Fibroblast of lung (primary cell): ENCODE measurements around the gene STARD13. TPM values are rescaled to one million over a fixed set of nuclear protein-coding genes. Genes with fewer than 3 reads are reported as not detected.

Experiments used
- DNase-seq, 2 donors: peaks; one replicate each; pipeline versions ENCODE4 v3.0.0 to v3.0.0-alpha.2; 2010; ENCODE audit warnings: low read depth in 2 of 2
- H2AFZ ChIP-seq: 2 replicates; pipeline ENCODE4 v1.5.1; 2012; ENCODE audit warnings: low read length, control low read depth, inconsistent platforms
- H3K27ac ChIP-seq: 2 replicates; pipeline ENCODE4 v1.5.1; 2011; ENCODE audit warnings: low read length, control low read depth; ENCODE audit not compliant: insufficient read depth
- H3K27me3 ChIP-seq: 2 replicates; pipeline ENCODE4 v1.5.1; 2011; ENCODE audit warnings: mild to moderate bottlenecking, low read length; ENCODE audit not compliant: control insufficient read depth, insufficient read depth
- H3K36me3 ChIP-seq: 2 replicates; pipeline ENCODE4 v1.5.1; 2011; ENCODE audit warnings: low read length; ENCODE audit not compliant: control insufficient read depth, insufficient read depth
- H3K4me1 ChIP-seq: 2 replicates; pipeline ENCODE4 v1.5.1; 2011; ENCODE audit warnings: low read length; ENCODE audit not compliant: control insufficient read depth, insufficient read depth; ENCODE audit errors: extremely low read depth
- H3K4me2 ChIP-seq: 2 replicates; pipeline ENCODE4 v1.5.1; 2011; ENCODE audit warnings: low read length, control low read depth; ENCODE audit not compliant: insufficient read depth; ENCODE audit errors: extremely low read depth
- H3K4me3 ChIP-seq, 4 experiments: fragments of 200-600 bp in 1 of 4; sonication (generic) in 1 of 4; replicated peaks in 1 of 4; 2 replicates each; pipeline ENCODE4 v1.5.1; 2011 to 2016; ENCODE audit warnings: low read length in 4 of 4, low read depth in 3 of 4, mild to moderate bottlenecking in 3 of 4, control low read depth in 2 of 4, inconsistent platforms in 1 of 4, mixed read lengths in 1 of 4; ENCODE audit not compliant: insufficient read depth in 1 of 4; ENCODE audit errors: control extremely low read depth in 1 of 4
- H3K79me2 ChIP-seq: 2 replicates; pipeline ENCODE4 v1.5.1; 2012; ENCODE audit warnings: mild to moderate bottlenecking, low read length, inconsistent platforms; ENCODE audit not compliant: control insufficient read depth, insufficient read depth
- H3K9ac ChIP-seq: 2 replicates; pipeline ENCODE4 v1.5.1; 2011; ENCODE audit warnings: mild to moderate bottlenecking, low read length, control low read depth; ENCODE audit not compliant: insufficient read depth
- H3K9me3 ChIP-seq: 2 replicates; pipeline ENCODE4 v1.5.1; 2012; ENCODE audit warnings: low read depth, low read length; ENCODE audit not compliant: control insufficient read depth, insufficient read depth
- H4K20me1 ChIP-seq: 2 replicates; pipeline ENCODE4 v1.5.1; 2011; ENCODE audit warnings: low read length; ENCODE audit not compliant: control insufficient read depth, insufficient read depth; ENCODE audit errors: extremely low read depth
- EZH2 ChIP-seq: IDR thresholded peaks from 2 replicates; pipeline ENCODE4 v1.5.1; 2012; ENCODE audit warnings: low read length, control low read depth, mild to moderate bottlenecking; ENCODE audit errors: missing control alignments
- polyA plus RNA-seq, 2 donors: library from polyadenylated mRNA; depleted of rRNA in 1 of 2; stranded (reverse) in 1 of 2; unstranded in 1 of 2; fragments of >200 nt; gene quantifications; 2 replicates each; pipeline ENCODE4 v1.2.1, GENCODE V29; 2011 to 2012; ENCODE audit warnings: missing spikeins in 1 of 2
- total RNA-seq: library from RNA; depleted of rRNA; stranded (reverse); fragments of >200 nt; gene quantifications from 2 replicates; pipeline ENCODE4 v1.2.1, GENCODE V29; 2014
- TF ChIP-seq, protein P1 (sequence below), 2 donors: IDR thresholded peaks in 1 of 2; conservative IDR thresholded peaks in 1 of 2; 1 replicate in 1 of 2; 2 replicates in 1 of 2; pipeline ENCODE4 v1.5.1; 2011 to 2012; ENCODE audit warnings: low read length in 2 of 2, control low read depth in 1 of 2, inconsistent platforms in 1 of 2, low read depth in 1 of 2, mild to moderate bottlenecking in 1 of 2

Gene STARD13
- total and polyA plus RNA-seq, 2 donors (not counting 1 experiment from before 2014, with no cell fraction given): 25.2 to 44.6 TPM

DNA sequence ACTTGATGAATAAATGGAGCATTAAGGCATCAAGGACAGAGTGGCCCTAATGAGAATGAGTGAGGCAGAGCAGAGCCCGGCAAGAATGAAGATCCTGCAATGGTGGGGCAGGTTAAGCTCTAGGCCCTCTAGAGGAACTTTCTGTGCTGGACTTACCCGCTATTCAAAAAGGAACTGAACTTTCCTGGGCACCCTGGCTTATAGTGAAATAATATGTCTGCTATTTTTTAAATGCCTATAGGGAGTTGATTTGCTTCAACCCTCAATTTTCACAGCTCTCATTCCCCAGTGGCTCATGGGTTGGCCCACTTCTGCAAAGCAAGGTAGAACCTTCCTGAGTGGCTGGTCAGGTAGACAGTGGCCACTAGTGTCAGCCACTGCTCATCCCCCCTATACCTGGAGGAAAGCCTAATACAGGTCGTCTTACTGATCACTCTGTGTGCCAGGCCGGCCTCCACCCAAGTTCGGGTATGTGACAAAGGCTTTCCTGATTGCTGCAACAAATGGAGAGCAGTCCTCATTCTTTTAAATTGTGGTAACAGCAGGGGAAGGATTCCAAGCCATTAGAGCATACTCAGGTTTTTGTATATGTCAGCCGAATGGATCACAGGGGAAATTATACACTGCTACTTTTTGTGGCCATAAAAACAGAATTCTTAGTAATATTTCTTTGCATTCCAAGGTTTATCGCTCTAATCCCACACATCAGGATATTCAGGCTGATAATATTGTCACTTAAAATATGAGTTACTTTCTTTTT, 166.4 kb downstream of the STARD13 start:
- Histone ChIP-seq H3K9me3 (no peaks in the 10 kb centered on the region), H3K27ac (no peak overlapping the region), H3K27me3 (no peaks in the 10 kb centered on the region), H4K20me1 (no peaks in the 10 kb centered on the region), H3K4me3 (no peak overlapping the region), H3K4me2 (no peak overlapping the region), H2AFZ (no peak overlapping the region), H3K79me2 (peaks cover 4% of the 10 kb centered on the region), H3K4me1 (peaks cover 10% of the 10 kb centered on the region), H3K36me3 (peaks cover 11% of the 10 kb centered on the region), H3K9ac (no peak overlapping the region)
- DNase-seq: peak in 1 of 2 donors; percentile 75
- TF ChIP-seq, protein P1, sequence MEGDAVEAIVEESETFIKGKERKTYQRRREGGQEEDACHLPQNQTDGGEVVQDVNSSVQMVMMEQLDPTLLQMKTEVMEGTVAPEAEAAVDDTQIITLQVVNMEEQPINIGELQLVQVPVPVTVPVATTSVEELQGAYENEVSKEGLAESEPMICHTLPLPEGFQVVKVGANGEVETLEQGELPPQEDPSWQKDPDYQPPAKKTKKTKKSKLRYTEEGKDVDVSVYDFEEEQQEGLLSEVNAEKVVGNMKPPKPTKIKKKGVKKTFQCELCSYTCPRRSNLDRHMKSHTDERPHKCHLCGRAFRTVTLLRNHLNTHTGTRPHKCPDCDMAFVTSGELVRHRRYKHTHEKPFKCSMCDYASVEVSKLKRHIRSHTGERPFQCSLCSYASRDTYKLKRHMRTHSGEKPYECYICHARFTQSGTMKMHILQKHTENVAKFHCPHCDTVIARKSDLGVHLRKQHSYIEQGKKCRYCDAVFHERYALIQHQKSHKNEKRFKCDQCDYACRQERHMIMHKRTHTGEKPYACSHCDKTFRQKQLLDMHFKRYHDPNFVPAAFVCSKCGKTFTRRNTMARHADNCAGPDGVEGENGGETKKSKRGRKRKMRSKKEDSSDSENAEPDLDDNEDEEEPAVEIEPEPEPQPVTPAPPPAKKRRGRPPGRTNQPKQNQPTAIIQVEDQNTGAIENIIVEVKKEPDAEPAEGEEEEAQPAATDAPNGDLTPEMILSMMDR (conservative IDR thresholded peaks at IDR 0.05 in 1 of 2, IDR thresholded peaks at IDR 0.05 in 1 of 2; ENCODE audit: low read depth in 1 of 2, low read length in 2 of 2): no peak
- no peak for TF ChIP-seq EZH2

DNA sequence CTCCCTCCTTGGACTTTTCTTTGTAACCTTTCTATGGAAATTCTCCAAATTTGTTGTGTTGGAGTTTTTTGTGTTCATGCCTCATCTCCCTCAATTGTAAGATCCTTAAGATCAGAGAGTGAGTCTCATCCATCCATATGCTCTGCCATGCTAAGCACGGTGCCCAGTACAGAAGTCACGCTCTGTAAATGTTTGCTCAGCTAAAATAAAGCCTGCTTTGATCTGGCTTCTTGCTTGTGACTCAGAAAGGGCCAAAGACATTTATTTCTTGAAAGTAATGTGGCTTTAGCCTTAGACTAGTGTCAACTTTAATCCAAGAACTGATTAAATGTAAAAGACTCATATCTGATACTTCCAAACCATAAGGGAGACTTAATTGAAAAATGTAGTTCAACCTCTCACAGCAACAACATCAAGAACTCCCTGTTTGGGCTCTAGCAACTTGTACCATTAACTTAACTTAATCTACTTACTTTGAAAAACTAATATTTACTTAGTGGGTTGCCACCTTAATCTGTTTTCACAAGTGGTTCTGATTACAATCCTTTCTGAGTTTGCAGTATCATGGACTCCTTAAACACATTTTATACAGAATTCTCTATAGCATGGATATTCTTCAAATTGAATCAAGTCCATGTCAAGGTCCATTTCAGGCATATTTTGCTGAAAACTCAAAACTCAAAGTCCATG, 169.1 kb downstream of the STARD13 start:
- Histone ChIP-seq H2AFZ (no peak overlapping the region), H4K20me1 (no peaks in the 10 kb centered on the region), H3K4me2 (no peak overlapping the region), H3K27me3 (no peaks in the 10 kb centered on the region), H3K79me2 (no peaks in the 10 kb centered on the region), H3K4me1 (peaks cover 16% of the 10 kb centered on the region), H3K9ac (no peak overlapping the region), H3K36me3 (peaks cover 14% of the 10 kb centered on the region), H3K27ac (no peak overlapping the region), H3K4me3 (no peak overlapping the region), H3K9me3 (no peaks in the 10 kb centered on the region)
- no peak for TF ChIP-seq EZH2
- TF ChIP-seq, protein P1 (conservative IDR thresholded peaks at IDR 0.05 in 1 of 2, IDR thresholded peaks at IDR 0.05 in 1 of 2; ENCODE audit: low read depth in 1 of 2, low read length in 2 of 2): no peak
- no peak for DNase-seq

DNA sequence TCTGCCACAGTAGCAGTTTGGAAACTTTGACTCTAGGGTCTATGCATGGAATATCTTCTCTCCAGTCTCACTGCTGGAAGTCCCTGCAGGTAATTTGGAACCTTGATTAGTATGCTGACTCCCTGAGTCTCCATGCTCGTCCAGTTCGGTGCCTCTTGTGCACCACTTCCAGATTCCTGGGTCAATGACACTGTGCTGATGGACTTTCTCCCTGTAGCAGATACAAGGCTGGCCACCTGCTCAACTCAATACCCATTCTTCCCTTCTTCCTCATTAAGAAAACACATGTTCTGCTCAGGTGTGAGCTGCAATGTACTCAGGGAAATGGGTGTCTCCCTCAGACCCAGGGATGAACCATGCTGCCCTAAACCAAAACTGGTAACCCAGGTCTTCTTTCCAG, 170.3 kb downstream of the STARD13 start:
- Histone ChIP-seq H3K9ac (no peak overlapping the region), H3K4me3 (no peak overlapping the region), H3K9me3 (no peaks in the 10 kb centered on the region), H3K79me2 (no peaks in the 10 kb centered on the region), H3K36me3 (peaks cover 16% of the 10 kb centered on the region), H3K4me1 (peaks cover 23% of the 10 kb centered on the region), H2AFZ (no peak overlapping the region), H3K27ac (no peak overlapping the region), H4K20me1 (no peaks in the 10 kb centered on the region), H3K27me3 (no peaks in the 10 kb centered on the region), H3K4me2 (no peak overlapping the region)
- no peak for DNase-seq
- TF ChIP-seq, protein P1 (conservative IDR thresholded peaks at IDR 0.05 in 1 of 2, IDR thresholded peaks at IDR 0.05 in 1 of 2; ENCODE audit: low read depth in 1 of 2, low read length in 2 of 2): no peak
- TF ChIP-seq EZH2: no peak
